Stimulated activated memory B cell treated with anti-CD40 and anti-IgM and Interleukin-4, amounts not matched to agents 10 μg/mL and 1 μg/mL and 100 μg/mL, for 72 hours (primary cell): ENCODE measurements around the gene ASB2.
A peak's percentile ranks its signal among the peaks of the same experiment; 100 is the strongest.

Source experiments
- ATAC-seq: fragments of 150-1000 bp; cut with Tn5 transposase; 2 replicates; pipeline ENCODE4 v1.10.0; 2021
- H3K27ac Mint-ChIP-seq: one replicate; pipeline ENCODE4 v1.8.0; 2022; ENCODE audit warnings: mild to moderate bottlenecking, mixed read lengths
- H3K27me3 Mint-ChIP-seq: one replicate; pipeline ENCODE4 v1.8.0; 2022; ENCODE audit warnings: mixed read lengths
- H3K36me3 Mint-ChIP-seq: one replicate; pipeline ENCODE4 v1.8.0; 2022; ENCODE audit warnings: mixed read lengths
- H3K4me1 Mint-ChIP-seq: one replicate; pipeline ENCODE4 v1.8.0; 2022; ENCODE audit warnings: mixed read lengths
- H3K4me3 Mint-ChIP-seq: one replicate; pipeline ENCODE4 v1.8.0; 2022; ENCODE audit warnings: mild to moderate bottlenecking, moderate library complexity, mixed read lengths
- H3K9me3 Mint-ChIP-seq: one replicate; pipeline ENCODE4 v1.8.0; 2022; ENCODE audit warnings: mixed read lengths

Gene ASB2, protein sequence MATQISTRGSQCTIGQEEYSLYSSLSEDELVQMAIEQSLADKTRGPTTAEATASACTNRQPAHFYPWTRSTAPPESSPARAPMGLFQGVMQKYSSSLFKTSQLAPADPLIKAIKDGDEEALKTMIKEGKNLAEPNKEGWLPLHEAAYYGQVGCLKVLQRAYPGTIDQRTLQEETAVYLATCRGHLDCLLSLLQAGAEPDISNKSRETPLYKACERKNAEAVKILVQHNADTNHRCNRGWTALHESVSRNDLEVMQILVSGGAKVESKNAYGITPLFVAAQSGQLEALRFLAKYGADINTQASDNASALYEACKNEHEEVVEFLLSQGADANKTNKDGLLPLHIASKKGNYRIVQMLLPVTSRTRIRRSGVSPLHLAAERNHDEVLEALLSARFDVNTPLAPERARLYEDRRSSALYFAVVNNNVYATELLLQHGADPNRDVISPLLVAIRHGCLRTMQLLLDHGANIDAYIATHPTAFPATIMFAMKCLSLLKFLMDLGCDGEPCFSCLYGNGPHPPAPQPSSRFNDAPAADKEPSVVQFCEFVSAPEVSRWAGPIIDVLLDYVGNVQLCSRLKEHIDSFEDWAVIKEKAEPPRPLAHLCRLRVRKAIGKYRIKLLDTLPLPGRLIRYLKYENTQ

DNA sequence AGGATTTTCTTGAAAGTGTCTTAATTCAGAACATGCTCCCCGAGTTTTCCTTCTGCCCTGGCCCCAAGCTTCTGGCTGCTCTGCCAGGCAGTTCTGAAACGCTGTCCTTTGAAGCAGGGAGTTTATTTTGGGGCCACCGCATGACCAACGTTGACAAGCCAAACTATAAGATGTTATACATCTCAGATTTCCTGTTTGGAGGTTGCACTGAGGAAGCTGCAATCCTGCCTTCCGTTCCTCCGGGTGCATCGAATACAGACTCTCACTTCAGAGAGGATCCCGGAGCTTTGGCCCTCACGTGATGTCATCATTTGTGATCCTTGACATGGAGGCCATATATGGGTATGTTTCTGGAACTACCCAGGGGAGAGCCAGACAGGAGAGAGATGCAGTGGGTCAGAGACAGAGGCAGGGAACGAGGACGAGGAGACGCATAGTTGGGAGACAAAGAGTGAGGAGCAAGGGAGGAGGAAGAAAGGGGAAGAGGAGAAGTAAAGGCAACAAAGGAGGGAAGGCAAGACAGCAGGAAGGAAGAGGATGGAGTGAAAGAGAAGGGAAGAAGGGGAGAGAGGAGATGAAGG lies at the start of gene ASB2:
ASB2 (minus strand) TSS at position 94 of the 581 bp plus-strand sequence. CDS start 12,031 bp downstream, outside the sequence.
- no peak for ATAC-seq
- Mint-ChIP-seq H3K27ac (peak within 1 kb of the TSS; percentile 91), H3K4me1 (peaks cover 60% of the 10 kb centered on the region), H3K4me3 (peak within 1 kb of the TSS; percentile 58), H3K9me3 (peaks cover 6% of the 10 kb centered on the region), H3K36me3 (peaks cover 10% of the 10 kb centered on the region), H3K27me3 (peaks cover 54% of the 10 kb centered on the region)

DNA sequence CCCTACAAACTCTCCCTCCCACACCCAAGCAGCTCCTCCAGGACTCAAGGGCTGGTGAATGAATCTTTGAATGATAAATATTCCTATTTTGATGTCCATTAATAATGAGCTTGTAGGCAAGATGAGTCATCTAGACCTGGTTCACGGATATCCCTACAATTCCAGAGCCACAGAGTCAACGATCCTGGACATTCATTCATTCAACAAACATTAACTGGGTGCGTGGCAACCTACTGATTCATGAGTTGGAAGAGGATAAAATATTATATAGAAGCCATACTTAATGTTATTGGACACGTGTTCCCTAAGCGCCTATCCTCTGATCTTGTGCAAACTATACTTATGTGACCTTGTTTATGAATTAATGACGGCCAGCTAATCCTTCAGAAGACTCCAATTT lies 49.4 kb upstream of the ASB2 start:
- Mint-ChIP-seq H3K4me1 (peaks cover 11% of the 10 kb centered on the region), H3K4me3 (peak overlapping the region; percentile 74), H3K27ac (no peak overlapping the region)

DNA sequence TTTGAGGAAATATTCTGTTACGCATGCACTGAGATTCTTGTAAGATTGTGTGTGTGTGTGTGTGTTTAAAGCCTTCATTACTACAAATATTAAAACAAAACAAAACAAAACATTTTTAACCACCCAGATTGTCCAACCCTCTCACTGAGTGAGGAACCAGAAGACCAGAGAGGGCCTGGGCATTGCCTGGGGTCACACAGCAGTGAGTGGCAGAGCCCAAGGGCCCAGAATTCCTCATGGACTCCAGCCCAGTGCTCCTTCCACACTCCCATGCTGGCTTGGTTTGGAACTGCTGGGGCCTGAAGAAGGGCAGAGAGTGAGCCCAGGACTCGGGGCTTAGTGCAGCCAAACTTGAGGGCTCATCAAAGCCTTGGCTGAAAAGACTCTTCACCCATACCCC lies 48.2 kb upstream of the ASB2 start:
- Mint-ChIP-seq H3K27me3 (peaks cover 50% of the 10 kb centered on the region), H3K36me3 (no peaks in the 10 kb centered on the region), H3K9me3 (no peaks in the 10 kb centered on the region), H3K4me3 (no peak overlapping the region), H3K4me1 (peaks cover 11% of the 10 kb centered on the region), H3K27ac (no peak overlapping the region)
- no peak for ATAC-seq

More for the DNA sequence above, 49.4 kb upstream of the ASB2 start:
- Mint-ChIP-seq H3K9me3 (no peaks in the 10 kb centered on the region), H3K36me3 (no peaks in the 10 kb centered on the region), H3K27me3 (peaks cover 39% of the 10 kb centered on the region)
- ATAC-seq: no peak

DNA sequence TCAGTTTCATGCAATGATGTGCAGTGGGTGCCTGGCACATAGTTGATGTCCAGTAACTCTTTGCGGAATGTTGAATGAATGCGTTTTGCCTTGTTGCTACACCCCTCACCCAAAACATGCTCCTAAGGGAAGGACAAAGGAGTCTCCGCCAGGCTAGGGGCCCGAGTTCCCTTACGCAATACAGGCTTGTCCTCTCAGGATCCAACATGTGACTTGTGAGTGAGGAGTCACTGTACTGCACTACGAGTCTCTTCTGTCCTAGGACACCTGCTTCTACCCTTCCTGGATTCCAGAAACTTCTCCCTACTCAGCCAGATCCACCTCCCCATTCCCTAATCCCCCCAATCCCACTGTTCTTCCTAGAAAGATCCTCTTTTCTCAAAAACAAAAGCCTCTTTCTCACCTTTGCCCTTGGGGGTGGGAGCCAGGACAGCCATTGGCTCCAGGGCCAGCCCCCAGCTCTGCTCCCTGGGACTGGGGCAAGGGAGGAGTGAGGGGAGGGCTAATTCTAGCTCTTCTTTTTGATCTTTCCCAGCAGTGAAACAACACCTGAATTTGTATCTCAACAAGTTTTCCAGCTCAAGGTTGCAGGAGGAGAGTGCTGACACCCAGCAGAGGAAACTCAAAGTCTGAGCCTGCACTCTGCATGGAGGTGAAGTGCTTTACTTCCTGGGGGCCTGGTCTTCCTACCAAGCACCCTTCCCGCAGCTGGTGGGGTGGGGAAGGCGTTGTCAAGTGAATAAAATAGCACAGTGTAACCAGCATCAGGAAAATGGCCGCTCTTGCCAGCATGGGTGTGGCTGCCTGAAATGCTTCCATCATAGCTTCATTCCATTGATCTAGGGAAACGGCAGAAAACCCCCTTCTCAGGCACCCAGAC lies 46.4 kb upstream of the ASB2 start:
- no peak for ATAC-seq
- H3K27me3 Mint-ChIP-seq: peaks cover 50% of the 10 kb centered on the region
- no peak overlapping the region for H3K4me3 Mint-ChIP-seq
- H3K4me1 Mint-ChIP-seq: peaks cover 6% of the 10 kb centered on the region
- H3K27ac Mint-ChIP-seq: no peak overlapping the region
- H3K36me3 Mint-ChIP-seq: no peaks in the 10 kb centered on the region
- no peaks in the 10 kb centered on the region for H3K9me3 Mint-ChIP-seq

DNA sequence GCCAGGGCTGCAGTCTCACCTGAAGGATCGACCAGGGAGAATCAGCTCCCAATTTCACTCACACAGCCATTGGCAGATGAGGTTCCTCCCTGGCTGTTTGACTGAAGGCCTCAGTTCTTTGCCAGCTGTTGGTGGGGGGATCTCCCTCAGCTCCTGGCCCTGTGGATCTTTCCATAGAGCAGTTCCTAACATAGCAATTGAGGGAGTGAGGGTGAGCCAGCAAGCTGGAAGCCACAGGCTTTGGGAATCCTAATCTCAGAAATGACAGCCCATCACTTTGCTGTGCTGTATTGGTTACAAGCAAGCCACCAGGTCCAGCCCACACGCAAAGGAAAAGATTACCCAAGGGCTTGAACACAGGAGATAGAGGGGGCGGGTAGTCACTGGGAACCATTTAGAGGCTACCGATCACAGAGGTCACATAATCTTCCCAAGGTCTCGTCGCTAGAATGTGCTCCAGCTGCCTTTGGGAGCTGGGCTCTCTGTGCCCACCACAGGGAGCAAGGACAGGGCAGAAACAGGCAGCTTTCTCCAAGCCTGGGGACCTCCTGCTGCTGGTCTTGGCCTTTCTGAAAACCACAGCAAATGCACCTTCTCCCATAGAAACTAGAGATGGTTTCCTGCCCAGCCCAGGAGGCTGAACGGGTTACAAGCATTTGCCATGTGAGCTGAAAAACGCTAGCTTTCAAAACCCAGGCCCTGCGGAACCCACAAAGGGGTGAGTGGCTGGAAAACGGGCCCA lies 45.2 kb upstream of the ASB2 start:
- Mint-ChIP-seq H3K27me3 (peaks cover 54% of the 10 kb centered on the region), H3K27ac (no peak overlapping the region), H3K4me1 (peaks cover 6% of the 10 kb centered on the region), H3K36me3 (no peaks in the 10 kb centered on the region), H3K4me3 (no peak overlapping the region), H3K9me3 (no peaks in the 10 kb centered on the region)
- no peak for ATAC-seq

DNA sequence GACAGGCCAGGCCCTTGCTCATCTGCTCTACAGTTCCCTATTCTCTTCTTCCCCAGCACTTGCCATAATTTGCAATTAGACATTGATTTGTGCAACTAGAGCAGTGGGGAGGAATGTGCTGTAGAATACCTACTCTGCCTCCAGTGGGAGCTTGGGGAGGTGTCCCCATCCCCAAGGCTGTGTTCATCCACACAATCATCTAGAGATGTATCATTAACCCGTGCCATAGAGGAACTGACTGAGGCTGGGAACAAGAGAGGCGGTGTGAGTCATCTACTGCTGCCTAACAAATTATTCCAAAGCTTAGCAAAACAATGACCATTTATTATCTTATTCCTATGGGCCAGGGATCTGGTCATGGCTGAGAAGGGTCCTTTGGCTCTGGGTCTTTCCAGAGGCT lies 44.6 kb upstream of the ASB2 start:
- no peak for ATAC-seq
- no peaks in the 10 kb centered on the region for H3K9me3 Mint-ChIP-seq
- no peak overlapping the region for H3K27ac Mint-ChIP-seq
- no peak overlapping the region for H3K4me3 Mint-ChIP-seq
- peaks cover 3% of the 10 kb centered on the region for H3K4me1 Mint-ChIP-seq
- peaks cover 59% of the 10 kb centered on the region for H3K27me3 Mint-ChIP-seq
- H3K36me3 Mint-ChIP-seq: no peaks in the 10 kb centered on the region

DNA sequence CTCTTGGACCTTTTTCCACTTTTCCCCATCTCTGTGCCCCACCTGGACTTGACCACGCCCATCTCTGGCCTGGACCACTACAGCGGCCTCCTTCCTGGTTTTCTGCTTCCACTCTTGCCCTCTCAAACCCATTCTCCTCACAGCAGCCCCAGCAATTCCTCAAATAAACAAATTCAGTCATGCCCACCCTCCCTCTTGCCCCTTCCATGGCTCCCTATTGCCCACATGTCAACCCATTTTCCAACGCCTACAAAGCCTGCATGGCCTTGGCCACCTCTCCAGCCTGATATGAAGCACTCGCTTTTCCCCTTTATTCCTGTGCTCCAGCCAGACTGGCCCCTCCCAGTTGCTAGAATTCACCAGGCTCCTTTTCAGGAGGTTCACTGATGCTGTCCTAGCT lies 43.9 kb upstream of the ASB2 start:
- Mint-ChIP-seq H3K27me3 (peaks cover 59% of the 10 kb centered on the region), H3K4me1 (no peaks in the 10 kb centered on the region), H3K36me3 (no peaks in the 10 kb centered on the region), H3K9me3 (no peaks in the 10 kb centered on the region), H3K4me3 (no peak overlapping the region), H3K27ac (no peak overlapping the region)
- ATAC-seq: no peak

DNA sequence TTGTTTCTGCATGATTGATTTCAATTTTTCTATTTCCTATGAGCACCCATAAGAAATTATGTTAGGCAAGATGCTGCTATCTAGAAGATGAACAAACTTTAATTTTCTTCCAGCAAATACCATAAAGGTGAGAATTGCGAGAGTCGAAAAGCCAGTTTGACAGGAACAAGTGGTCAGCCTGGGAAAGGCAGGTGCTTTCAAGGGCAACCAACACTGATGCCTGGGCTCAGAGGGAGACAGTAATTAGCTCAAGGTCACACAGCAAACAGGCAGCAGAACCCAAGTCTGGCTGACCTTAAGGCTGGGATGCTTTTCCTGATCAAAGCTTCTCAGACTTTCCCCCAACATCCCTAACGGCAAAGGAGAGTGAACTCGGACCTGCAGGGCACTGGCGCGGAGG lies 43.0 kb upstream of the ASB2 start:
- ATAC-seq: no peak
- Mint-ChIP-seq H3K36me3 (no peaks in the 10 kb centered on the region), H3K27ac (no peak overlapping the region), H3K4me1 (no peaks in the 10 kb centered on the region), H3K4me3 (no peak overlapping the region), H3K27me3 (peaks cover 61% of the 10 kb centered on the region), H3K9me3 (no peaks in the 10 kb centered on the region)

DNA sequence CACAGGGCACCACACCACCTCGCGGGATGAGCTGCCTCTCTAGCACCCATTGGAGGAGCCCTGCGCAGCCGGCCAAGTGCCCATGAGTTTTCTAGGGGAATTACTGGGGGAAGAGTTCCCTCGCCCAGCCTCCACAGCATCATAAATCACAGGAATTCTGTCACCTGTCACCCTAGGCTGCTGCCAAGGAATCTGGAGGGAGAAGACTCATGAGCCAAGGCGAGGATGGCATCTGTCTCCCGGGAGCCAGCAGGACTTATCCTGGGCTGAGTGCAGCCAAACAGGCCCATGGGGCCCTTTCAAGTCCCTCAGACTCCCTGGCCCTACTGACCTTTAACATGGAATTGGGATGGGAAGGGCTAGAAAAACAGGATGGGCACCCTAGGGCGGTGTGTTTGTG lies 41.9 kb upstream of the ASB2 start:
- no peaks in the 10 kb centered on the region for H3K36me3 Mint-ChIP-seq

DNA sequence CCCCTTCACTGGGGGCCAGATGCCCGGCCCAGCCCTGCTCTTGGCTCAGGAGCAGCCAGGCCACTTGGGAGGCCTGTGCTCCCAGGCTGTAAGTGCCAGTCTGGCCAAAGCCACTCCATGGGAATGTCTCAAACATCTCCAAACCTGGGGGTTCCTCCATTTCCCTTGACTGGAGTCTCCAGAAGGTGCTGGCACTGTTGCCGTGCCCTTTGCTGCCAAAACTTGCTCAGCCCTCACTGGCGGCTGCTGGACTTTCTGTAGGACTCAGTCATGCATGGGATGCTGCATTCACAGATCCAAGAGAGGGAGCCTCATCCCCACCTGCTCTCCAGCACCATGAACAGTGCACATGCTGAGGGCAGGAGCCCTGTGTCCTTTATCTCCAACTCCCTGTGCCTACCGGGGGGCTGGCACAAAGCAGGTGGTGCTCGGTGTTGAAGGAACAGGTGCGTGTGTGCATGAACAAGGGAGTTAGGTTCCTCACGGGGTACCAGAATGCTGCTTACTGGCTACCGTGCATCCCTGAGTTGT lies 40.1 kb upstream of the ASB2 start:
- Mint-ChIP-seq H3K27me3 (peaks cover 60% of the 10 kb centered on the region), H3K4me1 (no peaks in the 10 kb centered on the region), H3K36me3 (no peaks in the 10 kb centered on the region), H3K4me3 (no peak overlapping the region), H3K9me3 (no peaks in the 10 kb centered on the region), H3K27ac (no peak overlapping the region)
- no peak for ATAC-seq

More for the DNA sequence above, 41.9 kb upstream of the ASB2 start:
- ATAC-seq: no peak
- H3K4me1 Mint-ChIP-seq: no peaks in the 10 kb centered on the region
- no peaks in the 10 kb centered on the region for H3K9me3 Mint-ChIP-seq
- H3K4me3 Mint-ChIP-seq: no peak overlapping the region
- peaks cover 58% of the 10 kb centered on the region for H3K27me3 Mint-ChIP-seq
- H3K27ac Mint-ChIP-seq: no peak overlapping the region

DNA sequence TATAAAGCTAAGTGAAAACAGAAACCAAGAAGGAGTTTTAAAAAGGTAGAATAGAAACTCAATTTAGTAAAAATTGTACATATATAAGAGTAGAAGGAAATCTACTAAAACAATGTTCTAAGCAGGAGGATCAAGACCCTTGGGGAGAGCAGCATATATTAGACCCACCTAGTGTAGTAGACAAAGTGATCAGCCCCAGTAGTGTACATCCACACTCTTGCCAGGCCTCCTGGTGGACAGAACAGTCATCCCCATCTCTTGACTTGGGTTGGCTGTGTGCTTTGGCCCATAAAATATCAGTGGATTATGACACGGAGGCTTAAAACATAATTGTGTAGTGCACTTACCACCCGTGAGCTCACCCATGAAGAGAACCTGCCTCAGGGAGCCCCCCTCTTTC lies 38.9 kb upstream of the ASB2 start:
- H3K36me3 Mint-ChIP-seq: no peaks in the 10 kb centered on the region
- no peaks in the 10 kb centered on the region for H3K9me3 Mint-ChIP-seq
- H3K4me1 Mint-ChIP-seq: no peaks in the 10 kb centered on the region
- no peak for ATAC-seq
- H3K27ac Mint-ChIP-seq: no peak overlapping the region
- no peak overlapping the region for H3K4me3 Mint-ChIP-seq
- H3K27me3 Mint-ChIP-seq: peaks cover 61% of the 10 kb centered on the region

DNA sequence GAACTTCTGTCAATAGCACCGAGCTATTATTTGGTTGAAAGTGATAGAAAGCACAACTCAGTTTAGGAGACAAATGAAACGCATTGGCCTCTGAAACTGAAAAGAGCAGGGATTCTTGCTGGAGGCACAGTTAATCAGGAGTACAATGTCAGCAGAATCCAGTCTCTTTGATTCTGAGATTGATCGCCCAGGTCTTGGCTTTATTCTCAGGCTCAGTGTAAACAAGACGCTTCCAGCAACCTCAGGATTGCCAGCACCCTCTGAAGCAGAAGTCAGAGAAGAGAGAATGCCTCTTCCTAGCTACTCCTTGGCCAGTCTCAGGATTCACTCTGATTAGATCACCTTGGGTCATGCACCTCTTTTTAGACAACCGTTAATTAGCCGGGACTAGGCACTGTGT lies 38.0 kb upstream of the ASB2 start:
- Mint-ChIP-seq H3K27me3 (peaks cover 64% of the 10 kb centered on the region), H3K36me3 (no peaks in the 10 kb centered on the region), H3K4me3 (no peak overlapping the region), H3K27ac (no peak overlapping the region), H3K9me3 (no peaks in the 10 kb centered on the region), H3K4me1 (peaks cover 6% of the 10 kb centered on the region)
- no peak for ATAC-seq

DNA sequence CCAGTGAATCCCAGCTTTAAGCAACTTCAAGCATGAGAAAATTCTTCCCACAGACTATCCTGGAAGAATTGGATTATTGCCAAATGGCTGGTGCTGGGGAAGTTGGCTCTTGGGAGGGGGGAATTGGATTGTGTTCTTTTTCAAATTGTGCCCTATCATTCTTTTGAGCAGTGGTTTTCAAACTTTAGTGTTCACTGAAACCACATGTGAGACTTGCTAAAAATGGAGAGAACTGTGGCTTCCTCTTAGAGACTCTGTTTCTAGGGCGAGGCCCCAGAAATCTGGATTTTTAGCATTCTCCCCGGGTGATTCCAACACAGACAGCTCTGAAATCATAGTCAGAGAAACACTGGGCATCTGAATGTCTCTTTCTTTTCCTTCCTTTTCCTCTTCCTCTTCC lies 35.4 kb upstream of the ASB2 start:
- Mint-ChIP-seq H3K27me3 (peaks cover 80% of the 10 kb centered on the region), H3K36me3 (no peaks in the 10 kb centered on the region), H3K4me1 (peaks cover 6% of the 10 kb centered on the region), H3K9me3 (no peaks in the 10 kb centered on the region), H3K27ac (no peak overlapping the region), H3K4me3 (no peak overlapping the region)
- ATAC-seq: no peak

DNA sequence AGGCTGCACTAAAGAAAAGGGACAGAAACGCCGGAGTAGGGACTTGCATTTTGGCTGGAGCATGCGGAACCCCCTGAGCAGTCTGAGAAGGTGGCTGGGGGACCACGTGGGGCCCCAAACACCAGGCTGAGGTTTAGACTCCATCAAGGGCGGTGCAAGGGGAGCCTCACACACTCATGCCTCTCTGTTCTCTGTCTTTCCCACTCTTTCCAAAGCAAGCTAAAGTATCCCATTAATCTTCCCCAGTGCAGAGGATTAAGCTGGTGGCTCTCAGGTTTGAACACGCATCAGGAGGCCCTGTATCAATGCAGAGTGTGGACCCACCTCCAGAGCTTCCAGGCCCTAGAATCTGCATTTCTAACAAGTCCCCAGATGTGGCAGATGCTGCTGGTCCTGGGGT lies 34.3 kb upstream of the ASB2 start:
- no peaks in the 10 kb centered on the region for H3K36me3 Mint-ChIP-seq
- peaks cover 6% of the 10 kb centered on the region for H3K4me1 Mint-ChIP-seq
- H3K27me3 Mint-ChIP-seq: peaks cover 75% of the 10 kb centered on the region
- ATAC-seq: no peak
- H3K9me3 Mint-ChIP-seq: no peaks in the 10 kb centered on the region
- no peak overlapping the region for H3K4me3 Mint-ChIP-seq
- no peak overlapping the region for H3K27ac Mint-ChIP-seq
